ENCODE measurements around the gene TECR.
A peak's percentile ranks its signal among the peaks of the same experiment; 100 is the strongest.

- TF ChIP-seq CTCF (IDR thresholded peaks at IDR 0.05) = peak in 1 of 3 donors; percentile 8
- no peak for TF ChIP-seq POLR2A (IDR thresholded peaks at IDR 0.05)
These were observed 9.5 kb upstream of the TECR start for GRCh38 chr19:14519860-14520407.

Measured in lower leg skin (tissue), 3 donors.